K562 (cell line): ENCODE results near the gene RAE1. TPM values are rescaled to one million over a fixed set of nuclear protein-coding genes. Genes with fewer than 3 reads are reported as not detected.

Experiments
- ATAC-seq: fragments of 200-7000 bp; cut with Tn5 transposase; 3 replicates; pipeline ENCODE4 v1.9.1; 2020; ENCODE audit warnings: moderate library complexity
- BruUV-seq: library from RNA; stranded (reverse); fragments of 400-500 nt; replicated peaks from 2 replicates; lab custom pipeline; 2021; lab: Mats Ljungman, UMichigan
- CTCF ChIA-PET: fragments of 300-600 bp; formaldehyde crosslinking; extraction: SDS; loops from one replicate; lab custom pipeline; 2021; ENCODE audit warnings: low intra/inter-chr PET ratio; lab: Yijun Ruan, JAX
- POLR2A ChIA-PET: fragments of 300-600, 350-650 bp; sonication (Branson Sonifier 250); formaldehyde crosslinking; extraction: SDS; loops from one replicate; lab custom pipeline; 2021; ENCODE audit warnings: antibody characterized with exemption, inconsistent platforms; lab: Yijun Ruan, JAX
- DNase-seq, 4 experiments: peaks; one replicate each; pipeline versions ENCODE4 v3.0.0 to v3.0.0-alpha.2; 2011 to 2018; ENCODE audit warnings: low spot score in 3 of 4, mixed read lengths in 3 of 4; ENCODE audit errors: extremely low read depth in 1 of 4
- FAIRE-seq: peaks from 2 replicates; lab custom pipeline; 2011; peaks lifted over from hg19 to GRCh38; lab: Jason Lieb, UNC
- H2AFZ ChIP-seq: 2 replicates; pipeline ENCODE4 v1.6.0; 2011; ENCODE audit warnings: low read depth, low read length, control low read depth, inconsistent platforms
- H3K27ac ChIP-seq: fragments of 200-600 bp; 3 replicates; pipeline ENCODE4 v1.8.0; 2011; ENCODE audit warnings: low read depth, mild to moderate bottlenecking, control low read depth, inconsistent platforms, low read length, moderate library complexity, mixed read lengths; ENCODE audit errors: extremely low read depth
- H3K27me3 ChIP-seq, 2 experiments: fragments of 300-600 bp in 1 of 2; 2 replicates in 1 of 2; 3 replicates in 1 of 2; pipeline versions ENCODE4 v1.6.0 to v1.8.0; 2011; ENCODE audit warnings: inconsistent platforms in 2 of 2, low read length in 2 of 2, mild to moderate bottlenecking in 1 of 2, mixed read lengths in 1 of 2, moderate library complexity in 1 of 2; ENCODE audit not compliant: control insufficient read depth in 2 of 2, insufficient read depth in 2 of 2
- H3K36me3 ChIP-seq: fragments of 300-600 bp; 3 replicates; pipeline ENCODE4 v1.8.0; 2011; ENCODE audit warnings: mild to moderate bottlenecking, low read length, inconsistent platforms; ENCODE audit not compliant: control insufficient read depth, insufficient read depth
- H3K4me1 ChIP-seq, 2 experiments: fragments of 200-600 bp in 1 of 2; replicated peaks in 1 of 2; 2 replicates in 1 of 2; 3 replicates in 1 of 2; pipeline versions ENCODE4 v1.5.1 to v1.8.0; 2011; ENCODE audit warnings: inconsistent platforms in 2 of 2, low read length in 2 of 2, mild to moderate bottlenecking in 1 of 2, mixed read lengths in 1 of 2, moderate library complexity in 1 of 2; ENCODE audit not compliant: control insufficient read depth in 2 of 2, insufficient read depth in 2 of 2
- H3K4me2 ChIP-seq: 2 replicates; pipeline ENCODE4 v1.6.1; 2011; ENCODE audit warnings: low read length, control low read depth, inconsistent platforms, mixed read lengths; ENCODE audit not compliant: insufficient read depth
- H3K4me3 ChIP-seq: fragments of 200-600 bp; sonication (generic), shearing (Covaris generic); 2 replicates; pipeline ENCODE4 v1.5.1; 2016; ENCODE audit warnings: control low read depth, inconsistent platforms
- H3K79me2 ChIP-seq: fragments of 200-600 bp; 3 replicates; pipeline ENCODE4 v1.8.0; 2011; ENCODE audit warnings: low read length, inconsistent platforms; ENCODE audit not compliant: control insufficient read depth, insufficient read depth
- H3K9ac ChIP-seq, 2 experiments: 2 replicates each; pipeline versions ENCODE4 v1.6.0 to v1.6.1; 2011; ENCODE audit warnings: low read depth in 2 of 2, low read length in 2 of 2, control low read depth in 1 of 2, inconsistent platforms in 1 of 2, mild to moderate bottlenecking in 1 of 2, mixed read lengths in 1 of 2; ENCODE audit not compliant: insufficient read depth in 1 of 2
- H3K9me1 ChIP-seq: one replicate; pipeline ENCODE4 v1.6.0; 2011; ENCODE audit warnings: inconsistent platforms, mild to moderate bottlenecking, low read length, moderate library complexity; ENCODE audit not compliant: control insufficient read depth, insufficient read depth
- H3K9me3 ChIP-seq: replicated peaks from 2 replicates; pipeline ENCODE4 v1.5.1; 2011; ENCODE audit warnings: low read depth, low read length, inconsistent platforms; ENCODE audit not compliant: control insufficient read depth, insufficient read depth
- H4K20me1 ChIP-seq: replicated peaks from 2 replicates; pipeline ENCODE4 v1.6.1; 2011; ENCODE audit warnings: low read length, inconsistent platforms, mixed read lengths; ENCODE audit not compliant: control insufficient read depth, insufficient read depth
- NFIX ChIP-seq: fragments of 250-450 bp; sonication (Bioruptor Pico); IDR thresholded peaks from 2 replicates; pipeline ENCODE4 v1.4.0; 2020; ENCODE audit warnings: low read depth, mild to moderate bottlenecking, moderate library complexity
- NONO ChIP-seq, 2 experiments: fragments of 200-400 bp in 1 of 2; fragments of 450-650 bp in 1 of 2; formaldehyde crosslinking in 1 of 2; IDR thresholded peaks; 2 replicates each; pipeline ENCODE4 v1.6.1; 2017; ENCODE audit warnings: low read depth in 2 of 2, mild to moderate bottlenecking in 2 of 2, moderate library complexity in 2 of 2, low read length in 1 of 2
- PHB ChIP-seq: fragments of 250-450 bp; sonication (Bioruptor Pico); IDR thresholded peaks from 2 replicates; pipeline ENCODE4 v1.5.0; 2021
- PYGO2 ChIP-seq: fragments of 450-650 bp; IDR thresholded peaks from 2 replicates; pipeline ENCODE4 v1.6.1; 2016; ENCODE audit warnings: mild to moderate bottlenecking, missing genetic modification characterization, moderate library complexity, missing compliant biosample characterization
- ZNF740 ChIP-seq, 3 experiments: fragments of 200-800 bp in 1 of 3; sonication (Bioruptor generic) in 1 of 3; sonication (generic) in 1 of 3; formaldehyde crosslinking in 1 of 3; IDR thresholded peaks; 2 replicates each; pipeline versions ENCODE4 v1.6.1 to v1.8.0; 2016 to 2022; ENCODE audit warnings: mild to moderate bottlenecking in 2 of 3, missing compliant biosample characterization in 2 of 3, missing genetic modification characterization in 2 of 3, missing genetic modification reagents in 1 of 3
- WGBS: fragments of 100-300 bp; shearing (Covaris generic); methylation state at CpG from one replicate; pipeline ENCODE4 v1.1.6; 2016; ENCODE audit warnings: low coverage, mixed read lengths; ENCODE audit not compliant: insufficient coverage; ENCODE audit errors: missing lambda C conversion rate; 5-methylcytosine and 5-hydroxymethylcytosine counted together
- in situ Hi-C: fragments of 300-500 bp; cut with MboI; formaldehyde crosslinking; loops from 4 replicates; pipeline ENCODE4 v1.15.0; 2018; ENCODE audit warnings: inconsistent platforms, mixed read lengths
- intact Hi-C: fragments of 100-400 bp; cut with micrococcal nuclease; formaldehyde crosslinking; loops from 2 replicates; pipeline ENCODE4 v1.14.2; 2022
- polyA plus RNA-seq, 8 experiments: library from polyadenylated mRNA; depleted of rRNA in 4 of 8; stranded (reverse) in 5 of 8; unstranded in 3 of 8; fragments of >200 nt; fragmentation: Nextera tagmentation in 2 of 8; fragmentation: Illumina TruSeq in 1 of 8; extraction: Ambion mirVana in 2 of 8; extraction: Trizol in 1 of 8; gene quantifications; 2 replicates each; pipeline versions ENCODE4 v1.2.1 to v1.2.3, GENCODE V29; 2011 to 2014; ENCODE audit warnings: inconsistent platforms in 1 of 8, missing spikeins in 1 of 8
- total RNA-seq, 7 experiments: library from RNA; depleted of rRNA in 6 of 7; stranded (reverse); fragments of >200 nt in 6 of 7; fragmentation: Illumina TruSeq in 2 of 7; extraction: Trizol in 2 of 7; gene quantifications; 2 replicates each; pipeline versions ENCODE4 v1.2.1 to v1.2.3, GENCODE V29; 2011 to 2021; ENCODE audit warnings: low replicate concordance in 1 of 7
- TF ChIP-seq, protein P1 (sequence below), 2 experiments: fragments of 450-650 bp; IDR thresholded peaks; 2 replicates each; pipeline ENCODE4 v1.6.1; 2016
- TF ChIP-seq, protein P2 (sequence below): sonication (generic); formaldehyde crosslinking; IDR thresholded peaks from 2 replicates; pipeline ENCODE4 v1.8.1; 2023; ENCODE audit warnings: mild to moderate bottlenecking, missing genetic modification reagents
- TF ChIP-seq, protein P3 (sequence below): fragments of 450-650 bp; formaldehyde crosslinking; IDR thresholded peaks from 2 replicates; pipeline ENCODE4 v1.4.0; 2020; ENCODE audit warnings: mild to moderate bottlenecking, mixed read lengths

RAE1 gene
- total and polyA plus RNA-seq, 9 of the 15 experiments (the other 6 are each of a cell fraction or from before 2014, with no cell fraction given) = 33.7 to 248 (median 77.7) TPM

DNA sequence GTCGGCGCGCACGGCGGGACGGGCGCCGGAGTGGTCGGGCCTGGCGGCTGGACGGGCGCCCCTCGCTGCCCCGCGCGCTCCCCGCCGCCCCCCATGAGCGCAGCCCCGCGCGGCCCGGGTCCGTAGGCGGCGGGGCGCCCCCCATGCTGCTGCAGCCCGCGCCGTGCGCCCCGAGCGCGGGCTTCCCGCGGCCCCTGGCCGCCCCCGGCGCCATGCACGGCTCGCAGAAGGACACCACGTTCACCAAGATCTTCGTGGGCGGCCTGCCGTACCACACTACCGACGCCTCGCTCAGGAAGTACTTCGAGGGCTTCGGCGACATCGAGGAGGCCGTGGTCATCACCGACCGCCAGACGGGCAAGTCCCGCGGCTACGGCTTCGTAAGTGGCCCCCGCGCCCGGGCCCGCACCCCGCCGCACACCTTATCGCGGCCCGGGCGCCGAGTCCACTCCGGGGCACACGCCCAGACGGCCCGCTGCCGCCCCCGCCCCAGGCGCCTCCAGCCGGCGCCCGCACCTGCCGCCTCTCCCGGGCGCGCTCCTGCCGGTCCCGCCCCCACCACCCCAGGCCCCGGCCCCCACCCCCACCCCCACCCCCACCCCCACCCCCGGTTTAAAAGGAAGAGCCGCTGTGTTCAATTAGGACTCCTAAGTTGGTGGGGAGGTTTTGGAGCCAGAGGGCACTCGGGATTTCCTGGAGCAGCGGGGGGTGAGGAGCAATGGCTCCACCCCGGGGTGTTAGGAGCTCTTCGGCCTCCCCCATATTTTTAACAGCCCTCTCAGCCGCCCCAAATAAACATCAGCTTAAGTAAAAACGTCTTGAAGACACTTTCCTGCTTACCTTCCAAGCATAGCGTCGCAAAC is 40.6 kb downstream of the RAE1 start:
- in situ Hi-C loops (loop anchor here (25.0 kb wide), 1 partner anchor 821 kb away; no protein-coding TSS in a partner anchor), intact Hi-C loops (loop anchor here (2.0 to 5.0 kb wide), 2 partner anchors 19 to 61 kb away; no protein-coding TSS in a partner anchor)
- DNase-seq (peak; percentile 63 to 74 (median 72)), ATAC-seq (0 out of 3 replicates have a peak, but pooled peaks have one; percentile 4), FAIRE-seq (peak; percentile 72)
- WGBS = under 1% methylated on average over 37 of the region's 98 CpGs
- peak overlapping the region; percentile 87 for H3K4me2 ChIP-seq
- H3K4me3 ChIP-seq = peak overlapping the region; percentile 75
- H3K27ac ChIP-seq = peak overlapping the region; percentile 86
- peaks cover 46% of the 10 kb centered on the region for H3K36me3 ChIP-seq
- peaks cover 32% of the 10 kb centered on the region for H4K20me1 ChIP-seq
- no peaks in the 10 kb centered on the region for H3K27me3 ChIP-seq
- peaks cover 5% of the 10 kb centered on the region for H3K9me1 ChIP-seq
- ChIA-PET CTCF (no interaction called here), POLR2A (interaction anchor here (0.6 to 1.7 kb wide), 17 partner anchors 8 to 1178 kb away, joined by 3 to 9 read pairs (median 4); no protein-coding TSS in a partner anchor)
- BruUV-seq = no TSS peak
- no peak overlapping the region for H2AFZ ChIP-seq
- H3K4me1 ChIP-seq = peaks cover 34 to 70% of the 10 kb centered on the region in 2 experiments
- H3K79me2 ChIP-seq = peaks cover 53% of the 10 kb centered on the region
- H3K9ac ChIP-seq = peak overlapping the region; percentile 79 to 96
- H3K9me3 ChIP-seq = no peaks in the 10 kb centered on the region
- TF ChIP-seq, protein P1, sequence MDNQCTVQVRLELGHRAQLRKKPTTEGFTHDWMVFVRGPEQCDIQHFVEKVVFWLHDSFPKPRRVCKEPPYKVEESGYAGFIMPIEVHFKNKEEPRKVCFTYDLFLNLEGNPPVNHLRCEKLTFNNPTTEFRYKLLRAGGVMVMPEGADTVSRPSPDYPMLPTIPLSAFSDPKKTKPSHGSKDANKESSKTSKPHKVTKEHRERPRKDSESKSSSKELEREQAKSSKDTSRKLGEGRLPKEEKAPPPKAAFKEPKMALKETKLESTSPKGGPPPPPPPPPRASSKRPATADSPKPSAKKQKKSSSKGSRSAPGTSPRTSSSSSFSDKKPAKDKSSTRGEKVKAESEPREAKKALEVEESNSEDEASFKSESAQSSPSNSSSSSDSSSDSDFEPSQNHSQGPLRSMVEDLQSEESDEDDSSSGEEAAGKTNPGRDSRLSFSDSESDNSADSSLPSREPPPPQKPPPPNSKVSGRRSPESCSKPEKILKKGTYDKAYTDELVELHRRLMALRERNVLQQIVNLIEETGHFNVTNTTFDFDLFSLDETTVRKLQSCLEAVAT (IDR thresholded peaks at IDR 0.05) = no peak
- TF ChIP-seq, protein P2, sequence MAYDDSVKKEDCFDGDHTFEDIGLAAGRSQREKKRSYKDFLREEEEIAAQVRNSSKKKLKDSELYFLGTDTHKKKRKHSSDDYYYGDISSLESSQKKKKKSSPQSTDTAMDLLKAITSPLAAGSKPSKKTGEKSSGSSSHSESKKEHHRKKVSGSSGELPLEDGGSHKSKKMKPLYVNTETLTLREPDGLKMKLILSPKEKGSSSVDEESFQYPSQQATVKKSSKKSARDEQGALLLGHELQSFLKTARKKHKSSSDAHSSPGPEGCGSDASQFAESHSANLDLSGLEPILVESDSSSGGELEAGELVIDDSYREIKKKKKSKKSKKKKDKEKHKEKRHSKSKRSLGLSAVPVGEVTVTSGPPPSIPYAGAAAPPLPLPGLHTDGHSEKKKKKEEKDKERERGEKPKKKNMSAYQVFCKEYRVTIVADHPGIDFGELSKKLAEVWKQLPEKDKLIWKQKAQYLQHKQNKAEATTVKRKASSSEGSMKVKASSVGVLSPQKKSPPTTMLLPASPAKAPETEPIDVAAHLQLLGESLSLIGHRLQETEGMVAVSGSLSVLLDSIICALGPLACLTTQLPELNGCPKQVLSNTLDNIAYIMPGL (CRISPR knock-in tag) = no peak
- TF ChIP-seq, protein P3, sequence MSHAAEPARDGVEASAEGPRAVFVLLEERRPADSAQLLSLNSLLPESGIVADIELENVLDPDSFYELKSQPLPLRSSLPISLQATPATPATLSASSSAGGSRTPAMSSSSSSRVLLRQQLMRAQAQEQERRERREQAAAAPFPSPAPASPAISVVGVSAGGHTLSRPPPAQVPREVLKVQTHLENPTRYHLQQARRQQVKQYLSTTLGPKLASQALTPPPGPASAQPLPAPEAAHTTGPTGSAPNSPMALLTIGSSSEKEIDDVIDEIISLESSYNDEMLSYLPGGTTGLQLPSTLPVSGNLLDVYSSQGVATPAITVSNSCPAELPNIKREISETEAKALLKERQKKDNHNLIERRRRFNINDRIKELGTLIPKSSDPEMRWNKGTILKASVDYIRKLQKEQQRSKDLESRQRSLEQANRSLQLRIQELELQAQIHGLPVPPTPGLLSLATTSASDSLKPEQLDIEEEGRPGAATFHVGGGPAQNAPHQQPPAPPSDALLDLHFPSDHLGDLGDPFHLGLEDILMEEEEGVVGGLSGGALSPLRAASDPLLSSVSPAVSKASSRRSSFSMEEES (CRISPR knock-in tag) = no peak
- TF ChIP-seq NONO (IDR thresholded peaks at IDR 0.05; ENCODE audit: low read depth in 2 of 2, low read length in 1 of 2) (peak in 1 of 2 experiments; percentile 44; a peak in 1 of 4 replicates), ZNF740 (CRISPR knock-in tag; IDR thresholded peaks at IDR 0.05) (no peak), ZNF740 (tag; IDR thresholded peaks at IDR 0.05) (0 out of 4 replicates have a peak, but pooled peaks of 1 of the 2 experiments have one; percentile 51), PYGO2 (tag) (no peak), PHB (CRISPR knock-in tag) (no peak), NFIX (CRISPR knock-in tag) (no peak)
